Measurements from ENCODE around the gene KIAA1755.

KIAA1755 gene

DNA sequence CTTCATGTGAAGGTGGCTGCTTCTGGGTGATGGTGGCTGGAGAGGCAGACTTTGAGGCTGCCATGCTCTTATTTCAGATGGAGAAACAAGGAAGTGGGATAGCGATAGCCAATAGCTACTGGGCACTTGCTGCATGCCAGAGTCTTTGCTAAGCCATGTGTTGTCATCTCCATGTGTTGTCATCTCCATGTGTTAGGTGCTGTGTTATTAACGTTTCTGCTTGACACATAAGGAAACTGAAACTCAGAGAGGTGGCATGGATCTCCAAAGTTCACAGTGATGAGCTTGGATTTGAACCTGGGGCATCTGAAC lies 16.9 kb downstream of the KIAA1755 start:
- no peak for DNase-seq (ENCODE audit: low read depth in 2 of 3, low spot score in 2 of 3)

DNA sequence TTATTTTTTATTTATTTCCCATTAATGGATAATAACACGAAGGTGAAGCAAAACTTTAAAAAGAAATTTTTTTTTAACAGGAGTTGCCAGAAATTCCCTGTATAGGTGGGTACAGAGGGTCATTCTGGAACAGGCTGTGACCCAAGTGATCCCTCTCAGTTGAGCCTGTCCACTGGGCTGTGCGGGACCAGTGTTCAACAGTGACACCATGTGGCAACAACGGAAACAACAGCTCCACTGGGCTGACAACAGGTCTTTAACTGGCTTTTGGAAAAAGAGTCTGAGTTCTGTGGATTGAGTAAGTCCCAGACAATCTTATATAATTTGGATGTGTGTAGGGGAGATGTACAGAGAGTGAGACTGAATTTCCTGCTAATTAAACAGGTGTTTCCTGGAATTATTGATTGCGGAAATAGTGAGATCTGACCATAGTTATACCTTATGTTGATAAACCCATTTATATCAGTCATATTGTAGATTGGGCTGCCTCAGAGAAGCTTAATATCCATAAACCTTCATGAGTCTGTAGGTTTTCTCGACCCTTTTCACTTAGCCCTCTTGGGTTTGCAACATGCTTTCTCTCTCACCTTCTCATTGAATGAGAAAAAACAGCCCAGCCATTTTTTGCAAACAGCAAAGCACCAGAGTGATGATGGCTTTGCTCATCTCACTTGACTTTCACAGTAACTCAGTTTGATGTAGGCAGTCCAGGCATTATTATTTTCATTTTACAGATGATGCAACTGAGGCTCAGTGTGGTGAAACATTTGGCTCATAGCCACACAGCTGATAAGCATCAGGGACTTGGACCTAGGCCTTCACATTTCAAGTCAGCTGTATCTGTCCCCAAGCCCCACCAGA lies 17.5 kb downstream of the KIAA1755 start:
- DNase-seq (ENCODE audit: low read depth in 2 of 3, low spot score in 2 of 3) = peak in 1 of 3 experiments; percentile 18

DNA sequence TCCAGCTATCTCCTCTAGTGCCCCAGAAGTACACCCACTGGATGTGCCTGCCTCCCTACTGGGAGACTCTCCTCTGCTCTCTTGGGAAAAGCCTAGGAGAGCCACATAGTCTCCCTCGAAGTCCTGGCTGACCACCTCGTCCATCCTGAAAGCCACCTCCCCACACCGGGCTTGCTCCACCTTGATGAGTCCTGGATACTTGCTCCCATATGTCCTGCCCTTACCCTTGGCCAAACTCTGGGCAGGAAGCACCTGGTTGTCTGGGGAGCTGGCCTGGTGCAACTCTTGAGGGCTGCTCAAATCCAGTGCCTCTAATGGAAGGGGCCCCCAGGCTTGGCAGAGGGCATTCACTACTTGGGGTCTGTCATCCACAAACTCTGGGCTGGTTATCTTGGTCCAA lies 19.3 kb downstream of the KIAA1755 start:
- no peak for DNase-seq (ENCODE audit: low read depth in 2 of 3, low spot score in 2 of 3)

- no peak for DNase-seq (ENCODE audit: low read depth in 2 of 3, low spot score in 2 of 3)
Observed at GRCh38 chr20:38239441-38239840, 21.1 kb downstream of the KIAA1755 start.

- no peak for DNase-seq (ENCODE audit: low read depth in 2 of 3, low spot score in 2 of 3)
Observed at GRCh38 chr20:38238829-38239228, 21.7 kb downstream of the KIAA1755 start.

DNA sequence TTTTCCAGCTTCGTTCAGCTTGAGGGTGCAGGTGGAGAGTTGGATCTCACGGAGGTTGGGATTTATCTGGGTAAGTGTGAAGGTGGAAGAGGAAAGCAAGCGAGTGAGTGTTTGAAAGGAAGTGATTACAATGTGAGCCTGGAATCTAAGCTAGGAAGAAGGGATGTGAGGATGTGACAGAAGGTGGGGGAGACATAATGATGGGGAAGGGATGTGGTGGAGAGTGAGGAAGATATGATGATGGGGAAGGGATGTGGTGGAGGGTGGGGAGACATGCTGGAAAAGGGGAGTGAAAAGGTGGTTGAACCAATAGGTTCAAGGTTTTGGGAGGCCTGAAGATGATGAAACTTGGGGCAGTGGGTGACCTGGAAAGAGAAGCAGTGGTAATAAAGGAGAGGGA lies 23.2 kb downstream of the KIAA1755 start:
- no peak for DNase-seq (ENCODE audit: low read depth in 2 of 3, low spot score in 2 of 3)

- DNase-seq (ENCODE audit: low read depth in 2 of 3, low spot score in 2 of 3) = no peak
Observed at GRCh38 chr20:38231531-38232121, 28.9 kb downstream of the KIAA1755 start.

- DNase-seq (ENCODE audit: low read depth in 2 of 3, low spot score in 2 of 3) = no peak
Observed at GRCh38 chr20:38230957-38231526, 29.5 kb downstream of the KIAA1755 start.

GRCh38 chr20:38230253-38230551 lies 30.3 kb downstream of the KIAA1755 start:
- DNase-seq (ENCODE audit: low read depth in 2 of 3, low spot score in 2 of 3) = no peak

GRCh38 chr20:38229376-38230252 lies 30.9 kb downstream of the KIAA1755 start:
- no peak for DNase-seq (ENCODE audit: low read depth in 2 of 3, low spot score in 2 of 3)

DNA sequence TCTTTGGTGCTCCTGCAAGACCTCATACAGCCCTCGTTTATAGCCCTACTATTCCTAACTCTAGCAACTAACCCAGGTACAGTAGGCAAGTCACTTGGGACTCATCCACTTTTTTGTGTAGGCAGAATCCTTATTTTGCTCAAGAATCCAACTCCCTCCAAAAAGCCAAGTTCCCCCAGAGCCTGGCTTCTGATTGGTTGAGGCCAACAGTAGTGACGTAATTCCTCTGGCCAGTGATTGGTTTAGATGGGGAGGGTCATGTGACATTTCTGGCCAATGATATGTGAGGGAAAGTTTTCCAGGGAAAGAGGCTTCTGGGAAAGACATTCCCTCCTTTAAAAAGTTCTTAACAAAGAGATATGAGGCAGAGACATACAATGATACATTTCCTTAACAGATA lies 32.1 kb downstream of the KIAA1755 start:
- no peak for DNase-seq (ENCODE audit: low read depth in 2 of 3, low spot score in 2 of 3)

- DNase-seq (ENCODE audit: low read depth in 2 of 3, low spot score in 2 of 3) = no peak
Observed at GRCh38 chr20:38227420-38228360, 32.8 kb downstream of the KIAA1755 start.

- DNase-seq (ENCODE audit: low read depth in 2 of 3, low spot score in 2 of 3) = no peak
Observed at GRCh38 chr20:38226553-38226952, 34.0 kb downstream of the KIAA1755 start.

- DNase-seq (ENCODE audit: low read depth in 2 of 3, low spot score in 2 of 3) = no peak
Observed at GRCh38 chr20:38225900-38226263, 34.7 kb downstream of the KIAA1755 start.

- no peak for DNase-seq (ENCODE audit: low read depth in 2 of 3, low spot score in 2 of 3)
Observed at GRCh38 chr20:38225240-38225899, 35.2 kb downstream of the KIAA1755 start.

GRCh38 chr20:38224531-38224930 lies 36.0 kb downstream of the KIAA1755 start:
- no peak for DNase-seq (ENCODE audit: low read depth in 2 of 3, low spot score in 2 of 3)

- DNase-seq (ENCODE audit: low read depth in 2 of 3, low spot score in 2 of 3) = no peak
Observed at GRCh38 chr20:38223743-38224100, 36.8 kb downstream of the KIAA1755 start.

- no peak for DNase-seq (ENCODE audit: low read depth in 2 of 3, low spot score in 2 of 3)
Observed at GRCh38 chr20:38222923-38223742, 37.4 kb downstream of the KIAA1755 start.

- peak in 2 of 3 experiments; percentile 43 to 59 for DNase-seq (ENCODE audit: low read depth in 2 of 3, low spot score in 2 of 3)
Observed at GRCh38 chr20:38222231-38222922, 38.2 kb downstream of the KIAA1755 start.
